K562 (cell line): ENCODE data around the gene NPTXR. TPM values are rescaled to one million over a fixed set of nuclear protein-coding genes. Genes with fewer than 3 reads are reported as not detected.

Experiments
- ATAC-seq: fragments of 200-7000 bp; cut with Tn5 transposase; 3 replicates; pipeline ENCODE4 v1.9.1; 2020; ENCODE audit warnings: moderate library complexity
- BruUV-seq: library from RNA; stranded (reverse); fragments of 400-500 nt; replicated peaks from 2 replicates; lab custom pipeline; 2021; lab: Mats Ljungman, UMichigan
- CTCF ChIA-PET: fragments of 300-600 bp; formaldehyde crosslinking; extraction: SDS; loops from one replicate; lab custom pipeline; 2021; ENCODE audit warnings: low intra/inter-chr PET ratio; lab: Yijun Ruan, JAX
- POLR2A ChIA-PET: fragments of 300-600, 350-650 bp; sonication (Branson Sonifier 250); formaldehyde crosslinking; extraction: SDS; loops from one replicate; lab custom pipeline; 2021; ENCODE audit warnings: antibody characterized with exemption, inconsistent platforms; lab: Yijun Ruan, JAX
- DNase-seq, 4 experiments: peaks; one replicate each; pipeline versions ENCODE4 v3.0.0 to v3.0.0-alpha.2; 2011 to 2018; ENCODE audit warnings: low spot score in 3 of 4, mixed read lengths in 3 of 4; ENCODE audit errors: extremely low read depth in 1 of 4
- FAIRE-seq: peaks from 2 replicates; lab custom pipeline; 2011; peaks lifted over from hg19 to GRCh38; lab: Jason Lieb, UNC
- H2AFZ ChIP-seq: 2 replicates; pipeline ENCODE4 v1.6.0; 2011; ENCODE audit warnings: low read depth, low read length, control low read depth, inconsistent platforms
- H3K27ac ChIP-seq: fragments of 200-600 bp; 3 replicates; pipeline ENCODE4 v1.8.0; 2011; ENCODE audit warnings: low read depth, mild to moderate bottlenecking, control low read depth, inconsistent platforms, low read length, moderate library complexity, mixed read lengths; ENCODE audit errors: extremely low read depth
- H3K27me3 ChIP-seq, 2 experiments: fragments of 300-600 bp in 1 of 2; 2 replicates in 1 of 2; 3 replicates in 1 of 2; pipeline versions ENCODE4 v1.6.0 to v1.8.0; 2011; ENCODE audit warnings: inconsistent platforms in 2 of 2, low read length in 2 of 2, mild to moderate bottlenecking in 1 of 2, mixed read lengths in 1 of 2, moderate library complexity in 1 of 2; ENCODE audit not compliant: control insufficient read depth in 2 of 2, insufficient read depth in 2 of 2
- H3K36me3 ChIP-seq: fragments of 300-600 bp; 3 replicates; pipeline ENCODE4 v1.8.0; 2011; ENCODE audit warnings: mild to moderate bottlenecking, low read length, inconsistent platforms; ENCODE audit not compliant: control insufficient read depth, insufficient read depth
- H3K4me1 ChIP-seq, 2 experiments: fragments of 200-600 bp in 1 of 2; replicated peaks in 1 of 2; 2 replicates in 1 of 2; 3 replicates in 1 of 2; pipeline versions ENCODE4 v1.5.1 to v1.8.0; 2011; ENCODE audit warnings: inconsistent platforms in 2 of 2, low read length in 2 of 2, mild to moderate bottlenecking in 1 of 2, mixed read lengths in 1 of 2, moderate library complexity in 1 of 2; ENCODE audit not compliant: control insufficient read depth in 2 of 2, insufficient read depth in 2 of 2
- H3K4me2 ChIP-seq: 2 replicates; pipeline ENCODE4 v1.6.1; 2011; ENCODE audit warnings: low read length, control low read depth, inconsistent platforms, mixed read lengths; ENCODE audit not compliant: insufficient read depth
- H3K4me3 ChIP-seq: fragments of 200-600 bp; sonication (generic), shearing (Covaris generic); 2 replicates; pipeline ENCODE4 v1.5.1; 2016; ENCODE audit warnings: control low read depth, inconsistent platforms
- H3K79me2 ChIP-seq: fragments of 200-600 bp; 3 replicates; pipeline ENCODE4 v1.8.0; 2011; ENCODE audit warnings: low read length, inconsistent platforms; ENCODE audit not compliant: control insufficient read depth, insufficient read depth
- H3K9ac ChIP-seq, 2 experiments: 2 replicates each; pipeline versions ENCODE4 v1.6.0 to v1.6.1; 2011; ENCODE audit warnings: low read depth in 2 of 2, low read length in 2 of 2, control low read depth in 1 of 2, inconsistent platforms in 1 of 2, mild to moderate bottlenecking in 1 of 2, mixed read lengths in 1 of 2; ENCODE audit not compliant: insufficient read depth in 1 of 2
- H3K9me1 ChIP-seq: one replicate; pipeline ENCODE4 v1.6.0; 2011; ENCODE audit warnings: inconsistent platforms, mild to moderate bottlenecking, low read length, moderate library complexity; ENCODE audit not compliant: control insufficient read depth, insufficient read depth
- H3K9me3 ChIP-seq: replicated peaks from 2 replicates; pipeline ENCODE4 v1.5.1; 2011; ENCODE audit warnings: low read depth, low read length, inconsistent platforms; ENCODE audit not compliant: control insufficient read depth, insufficient read depth
- H4K20me1 ChIP-seq: replicated peaks from 2 replicates; pipeline ENCODE4 v1.6.1; 2011; ENCODE audit warnings: low read length, inconsistent platforms, mixed read lengths; ENCODE audit not compliant: control insufficient read depth, insufficient read depth
- BHLHE40 ChIP-seq: IDR thresholded peaks from 2 replicates; pipeline ENCODE4 v1.6.1; 2011; ENCODE audit warnings: low read length, improper control_type of control experiment
- DDX20 ChIP-seq: fragments of 450-650 bp; IDR thresholded peaks from 2 replicates; pipeline ENCODE4 v1.6.1; 2016; ENCODE audit warnings: missing genetic modification characterization, low read depth, mild to moderate bottlenecking, missing compliant biosample characterization, moderate library complexity
- DNMT1 ChIP-seq: fragments of 450-650 bp; IDR thresholded peaks from 2 replicates; pipeline ENCODE4 v1.6.1; 2016; ENCODE audit warnings: antibody characterized with exemption, mild to moderate bottlenecking
- HBP1 ChIP-seq: fragments of 450-650 bp; formaldehyde crosslinking; IDR thresholded peaks from 2 replicates; pipeline ENCODE4 v1.4.0; 2022; ENCODE audit warnings: missing genetic modification characterization
- HNRNPH1 ChIP-seq: fragments of 200-400 bp; formaldehyde crosslinking; optimal IDR thresholded peaks from 2 replicates; pipeline ENCODE3; 2017; ENCODE audit warnings: low read depth, mild to moderate bottlenecking, low read length, moderate library complexity
- IFI16 ChIP-seq: fragments of 250-450 bp; sonication (Bioruptor Pico); IDR thresholded peaks from 2 replicates; pipeline ENCODE4 v2.1.2; 2022; ENCODE audit warnings: mild to moderate bottlenecking, inconsistent platforms
- JUNB ChIP-seq: fragments of 450-650 bp; formaldehyde crosslinking; conservative IDR thresholded peaks from 2 replicates; pipeline ENCODE4 v1.4.0; 2020; ENCODE audit warnings: mild to moderate bottlenecking
- JUND ChIP-seq, 2 experiments: IDR thresholded peaks; 2 replicates in 1 of 2; 3 replicates in 1 of 2; pipeline ENCODE4 v1.6.1; 2011; ENCODE audit warnings: borderline replicate concordance in 2 of 2, low read depth in 2 of 2, low read length in 2 of 2, improper control_type of control experiment in 1 of 2, missing biosample characterization in 1 of 2, missing genetic modification characterization in 1 of 2, missing genetic modification reagents in 1 of 2
- POLR2AphosphoS2 ChIP-seq: IDR thresholded peaks from 2 replicates; pipeline ENCODE4 v1.6.1; 2012; ENCODE audit warnings: low read length, improper control_type of control experiment
- POLR2G ChIP-seq: fragments of 200-400 bp; formaldehyde crosslinking; IDR thresholded peaks from 2 replicates; pipeline ENCODE4 v1.6.1; 2017; ENCODE audit warnings: low read depth, mild to moderate bottlenecking, antibody characterized with exemption, low read length, moderate library complexity
- POLR3G ChIP-seq: IDR thresholded peaks from 2 replicates; pipeline ENCODE4 v1.6.1; 2011; ENCODE audit not compliant: insufficient read length, insufficient replicate concordance; ENCODE audit errors: extremely low read depth
- PPARD ChIP-seq: fragments of 250-450 bp; sonication (Bioruptor Pico); IDR thresholded peaks from 2 replicates; pipeline ENCODE4 v1.8.0; 2022; ENCODE audit warnings: inconsistent platforms, mild to moderate bottlenecking, moderate library complexity
- SIN3B ChIP-seq: fragments of 450-650 bp; IDR thresholded peaks from 2 replicates; pipeline ENCODE4 v1.6.1; 2017; ENCODE audit warnings: low read depth, mild to moderate bottlenecking, moderate library complexity
- SIX5 ChIP-seq, 2 experiments: IDR thresholded peaks; 2 replicates each; pipeline ENCODE4 v1.6.1; 2011; ENCODE audit warnings: low read length in 2 of 2, borderline replicate concordance in 1 of 2, low read depth in 1 of 2, mild to moderate bottlenecking in 1 of 2, moderate library complexity in 1 of 2; ENCODE audit not compliant: insufficient read depth in 1 of 2
- ZNF23 ChIP-seq: fragments of 250-450 bp; sonication (Bioruptor Pico); IDR thresholded peaks from 2 replicates; pipeline ENCODE4 v1.4.0; 2020; ENCODE audit warnings: mild to moderate bottlenecking
- WGBS: fragments of 100-300 bp; shearing (Covaris generic); methylation state at CpG from one replicate; pipeline ENCODE4 v1.1.6; 2016; ENCODE audit warnings: low coverage, mixed read lengths; ENCODE audit not compliant: insufficient coverage; ENCODE audit errors: missing lambda C conversion rate; 5-methylcytosine and 5-hydroxymethylcytosine counted together
- in situ Hi-C: fragments of 300-500 bp; cut with MboI; formaldehyde crosslinking; loops from 4 replicates; pipeline ENCODE4 v1.15.0; 2018; ENCODE audit warnings: inconsistent platforms, mixed read lengths
- intact Hi-C: fragments of 100-400 bp; cut with micrococcal nuclease; formaldehyde crosslinking; loops from 2 replicates; pipeline ENCODE4 v1.14.2; 2022
- polyA plus RNA-seq, 8 experiments: library from polyadenylated mRNA; depleted of rRNA in 4 of 8; stranded (reverse) in 5 of 8; unstranded in 3 of 8; fragments of >200 nt; fragmentation: Nextera tagmentation in 2 of 8; fragmentation: Illumina TruSeq in 1 of 8; extraction: Ambion mirVana in 2 of 8; extraction: Trizol in 1 of 8; gene quantifications; 2 replicates each; pipeline versions ENCODE4 v1.2.1 to v1.2.3, GENCODE V29; 2011 to 2014; ENCODE audit warnings: inconsistent platforms in 1 of 8, missing spikeins in 1 of 8
- total RNA-seq, 7 experiments: library from RNA; depleted of rRNA in 6 of 7; stranded (reverse); fragments of >200 nt in 6 of 7; fragmentation: Illumina TruSeq in 2 of 7; extraction: Trizol in 2 of 7; gene quantifications; 2 replicates each; pipeline versions ENCODE4 v1.2.1 to v1.2.3, GENCODE V29; 2011 to 2021; ENCODE audit warnings: low replicate concordance in 1 of 7
- TF ChIP-seq, protein P1 (sequence below), 2 experiments: IDR thresholded peaks; 2 replicates each; pipeline ENCODE4 v1.6.1; 2011; ENCODE audit warnings: borderline replicate concordance in 1 of 2, control low read depth in 1 of 2, low read depth in 1 of 2, low read length in 1 of 2, mild to moderate bottlenecking in 1 of 2, mixed read lengths in 1 of 2, moderate library complexity in 1 of 2; ENCODE audit not compliant: insufficient read depth in 1 of 2, insufficient read length in 1 of 2, poor library complexity in 1 of 2, severe bottlenecking in 1 of 2; ENCODE audit errors: extremely low read depth in 1 of 2

NPTXR gene
- total and polyA plus RNA-seq, 9 of the 15 experiments (the other 6 are each of a cell fraction or from before 2014, with no cell fraction given): 0.01 to 3.1 (median 1.1) TPM

DNA sequence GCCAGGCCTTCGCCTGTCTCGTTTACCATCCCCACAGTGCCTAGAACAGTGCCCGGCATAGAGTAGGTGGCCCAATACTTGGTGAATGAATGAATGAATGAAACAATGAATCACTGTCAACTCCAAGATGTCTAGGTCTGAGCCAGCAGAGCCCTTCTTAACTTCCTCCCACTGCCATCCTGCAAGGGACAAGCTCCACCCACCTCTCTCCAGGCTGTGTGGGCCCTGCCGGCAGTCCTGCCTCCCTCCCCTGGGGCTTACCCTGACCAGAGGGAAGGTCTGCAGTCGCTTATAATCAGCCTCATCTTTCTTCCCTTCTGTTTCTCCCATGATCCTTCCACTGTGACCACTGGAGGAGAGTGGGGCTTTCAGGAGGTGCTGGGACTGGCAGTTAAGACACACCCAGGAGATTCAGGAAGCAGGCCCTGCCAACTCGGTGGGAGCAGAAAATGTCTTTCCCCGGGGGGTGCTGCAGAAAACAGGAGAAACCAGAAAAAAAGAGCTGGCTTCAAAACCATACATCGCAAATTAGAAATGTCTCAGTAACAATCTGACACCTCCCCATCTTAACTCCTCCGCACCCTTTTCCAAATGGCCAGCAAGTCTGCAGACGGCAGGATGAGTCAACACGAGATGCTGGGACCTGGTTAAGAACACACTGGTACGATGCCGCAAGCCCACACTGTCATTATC lies 61.3 kb downstream of the NPTXR start (continued):
- TF ChIP-seq JUND (IDR thresholded peaks at IDR 0.05; ENCODE audit: borderline replicate concordance, low read depth, low read length): peak; percentile 55; the same call in 1 of the 2 replicates
- TF ChIP-seq JUND (tag; IDR thresholded peaks at IDR 0.05; ENCODE audit: borderline replicate concordance, low read depth, low read length): no peak; the same call in 2 of the 3 replicates

DNA sequence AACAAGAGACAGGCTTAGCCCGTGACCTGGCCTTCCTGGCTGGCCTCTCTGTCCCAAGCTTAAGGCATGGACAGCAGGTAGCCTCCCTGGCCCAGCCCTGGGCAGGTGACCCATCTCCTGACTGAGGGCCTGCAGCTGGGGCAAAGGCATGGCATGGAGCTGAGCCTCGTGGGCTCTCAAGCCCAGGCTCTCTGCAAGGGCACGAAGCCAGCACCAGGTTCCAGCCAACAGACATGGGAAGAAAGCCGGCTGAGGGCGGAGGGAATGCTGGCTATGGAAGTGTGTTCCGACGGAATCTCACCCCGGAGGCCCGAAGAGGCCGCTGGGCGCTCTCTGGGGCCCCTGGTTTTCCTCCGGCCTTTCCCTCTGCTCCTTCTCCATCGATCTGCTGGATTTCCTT lies 62.8 kb downstream of the NPTXR start:
- Histone ChIP-seq H3K79me2 (no peaks in the 10 kb centered on the region; the same call in 2 of the 3 replicates), H3K4me1 (peaks cover 33 to 44% of the 10 kb centered on the region in 2 experiments), H2AFZ (no peak overlapping the region), H3K27me3 (no peaks in the 10 kb centered on the region), H3K4me2 (no peak overlapping the region), H4K20me1 (no peaks in the 10 kb centered on the region), H3K9me3 (no peaks in the 10 kb centered on the region), H3K36me3 (no peaks in the 10 kb centered on the region), H3K27ac (no peak overlapping the region), H3K9me1 (no peaks in the 10 kb centered on the region), H3K9ac (peak overlapping the region in 1 of 2 experiments; percentile 28; a peak in 2 of 4 replicates), H3K4me3 (no peak overlapping the region)
- POLR2A ChIA-PET: no interaction called here
- no TSS peak for BruUV-seq
- in situ Hi-C loops: no loop called here
- intact Hi-C loops: no loop called here
- CTCF ChIA-PET: no interaction called here
- ATAC-seq: no peak
- WGBS: 93% methylated on average over 6 of the region's 13 CpGs
- FAIRE-seq: no peak
- no peak for DNase-seq
- TF ChIP-seq ZNF23: no peak
- TF ChIP-seq POLR2G: no peak
- TF ChIP-seq IFI16: no peak
- no peak for TF ChIP-seq JUNB (CRISPR knock-in tag)
- TF ChIP-seq PPARD (CRISPR knock-in tag): no peak
- TF ChIP-seq POLR2AphosphoS2: no peak
- TF ChIP-seq DDX20 (tag): no peak
- TF ChIP-seq, protein P1, sequence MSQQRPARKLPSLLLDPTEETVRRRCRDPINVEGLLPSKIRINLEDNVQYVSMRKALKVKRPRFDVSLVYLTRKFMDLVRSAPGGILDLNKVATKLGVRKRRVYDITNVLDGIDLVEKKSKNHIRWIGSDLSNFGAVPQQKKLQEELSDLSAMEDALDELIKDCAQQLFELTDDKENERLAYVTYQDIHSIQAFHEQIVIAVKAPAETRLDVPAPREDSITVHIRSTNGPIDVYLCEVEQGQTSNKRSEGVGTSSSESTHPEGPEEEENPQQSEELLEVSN (IDR thresholded peaks at IDR 0.05; ENCODE audit: borderline replicate concordance in 1 of 2, extremely low read depth in 1 of 2, insufficient read depth in 1 of 2, insufficient read length in 1 of 2, low read depth in 1 of 2, low read length in 1 of 2, poor library complexity in 1 of 2, severe bottlenecking in 1 of 2): no peak
- TF ChIP-seq HBP1 (CRISPR knock-in tag): no peak
- no peak for TF ChIP-seq BHLHE40
- no peak for TF ChIP-seq SIX5 (IDR thresholded peaks at IDR 0.05; ENCODE audit: borderline replicate concordance in 1 of 2, insufficient read depth in 1 of 2, low read depth in 1 of 2, low read length in 2 of 2)
- TF ChIP-seq POLR3G: no peak
- TF ChIP-seq DNMT1: no peak
- no peak for TF ChIP-seq SIN3B
- no peak for TF ChIP-seq HNRNPH1
